ENCODE data around the gene UBE2E2. TPM values are rescaled to one million over a fixed set of nuclear protein-coding genes. Genes with fewer than 3 reads are reported as not detected.
"Not testable (repeated sequence)": the region's sequence is repeated elsewhere in the genome, so short reads cannot be mapped to it uniquely, and the experiment has no call there.

Gene UBE2E2
- total and polyA plus RNA-seq, 2 donors from 2014 or later, result 40.9 to 61.7 TPM

DNA sequence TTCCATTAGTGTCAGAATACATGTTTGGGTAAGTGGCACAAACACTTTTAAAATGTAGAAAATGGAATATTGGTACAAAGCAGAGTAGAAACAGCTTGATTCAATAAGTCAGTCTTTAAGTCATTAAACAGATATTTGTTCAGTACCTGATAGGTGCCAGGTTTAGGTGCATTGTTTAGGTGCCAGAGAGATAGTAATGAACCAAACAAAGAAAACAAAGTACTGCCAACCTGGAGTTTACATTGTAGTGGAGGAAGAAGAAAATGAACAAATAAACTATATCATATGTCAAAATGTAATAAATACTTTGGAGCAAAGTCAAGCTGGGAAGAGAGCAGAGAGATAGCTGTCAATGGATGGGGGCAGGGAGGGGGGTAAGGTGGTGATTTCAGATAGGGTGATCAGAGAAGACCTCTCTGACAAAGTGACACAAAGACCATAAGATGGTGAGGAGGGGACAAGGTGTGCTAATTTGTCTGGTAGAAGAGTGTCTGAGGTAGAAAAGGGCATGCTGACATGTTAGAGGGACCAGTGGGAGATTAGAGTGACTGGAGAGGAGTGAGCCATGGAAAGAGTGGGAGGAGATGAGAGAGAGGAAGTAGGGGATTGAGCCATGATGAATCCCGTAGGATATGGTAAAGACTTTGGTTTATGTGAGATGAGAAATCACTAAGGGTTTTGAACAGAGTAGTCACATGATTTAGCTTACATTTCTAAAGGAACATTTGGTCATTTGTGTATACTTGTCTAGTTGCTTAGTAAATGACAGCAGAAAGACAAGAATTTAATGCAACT lies 128.2 kb downstream of the UBE2E2 start:
- Histone ChIP-seq H3K27me3 (ENCODE audit: control insufficient read depth, insufficient read depth, low read length) (no peaks in the 10 kb centered on the region), H3K9me3 (ENCODE audit: control insufficient read depth in 2 of 3, insufficient read depth in 1 of 3, low read length in 3 of 3) (no peaks in the 10 kb centered on the region), H3K36me3 (ENCODE audit: control insufficient read depth in 2 of 3, insufficient read depth in 3 of 3, low read length in 3 of 3) (no peaks in the 10 kb centered on the region), H3K4me1 (ENCODE audit: control insufficient read depth in 2 of 3, insufficient read depth in 2 of 3, low read depth in 1 of 3, low read length in 3 of 3) (no peaks in the 10 kb centered on the region), H3K9ac (ENCODE audit: low read length in 3 of 3) (no peak overlapping the region), H3K27ac (ENCODE audit: low read depth in 2 of 2, low read length in 2 of 2) (no peak overlapping the region), H3K4me3 (ENCODE audit: low read length in 3 of 3) (no peak overlapping the region)
- intact Hi-C loops (cut with DNase I), result no loop called here
- FAIRE-seq, result no peak
- TF ChIP-seq, protein P1, sequence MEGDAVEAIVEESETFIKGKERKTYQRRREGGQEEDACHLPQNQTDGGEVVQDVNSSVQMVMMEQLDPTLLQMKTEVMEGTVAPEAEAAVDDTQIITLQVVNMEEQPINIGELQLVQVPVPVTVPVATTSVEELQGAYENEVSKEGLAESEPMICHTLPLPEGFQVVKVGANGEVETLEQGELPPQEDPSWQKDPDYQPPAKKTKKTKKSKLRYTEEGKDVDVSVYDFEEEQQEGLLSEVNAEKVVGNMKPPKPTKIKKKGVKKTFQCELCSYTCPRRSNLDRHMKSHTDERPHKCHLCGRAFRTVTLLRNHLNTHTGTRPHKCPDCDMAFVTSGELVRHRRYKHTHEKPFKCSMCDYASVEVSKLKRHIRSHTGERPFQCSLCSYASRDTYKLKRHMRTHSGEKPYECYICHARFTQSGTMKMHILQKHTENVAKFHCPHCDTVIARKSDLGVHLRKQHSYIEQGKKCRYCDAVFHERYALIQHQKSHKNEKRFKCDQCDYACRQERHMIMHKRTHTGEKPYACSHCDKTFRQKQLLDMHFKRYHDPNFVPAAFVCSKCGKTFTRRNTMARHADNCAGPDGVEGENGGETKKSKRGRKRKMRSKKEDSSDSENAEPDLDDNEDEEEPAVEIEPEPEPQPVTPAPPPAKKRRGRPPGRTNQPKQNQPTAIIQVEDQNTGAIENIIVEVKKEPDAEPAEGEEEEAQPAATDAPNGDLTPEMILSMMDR (IDR thresholded peaks at IDR 0.05; ENCODE audit: borderline replicate concordance, extremely low read depth, insufficient read depth), result no peak
- DNase-seq, result no peak

DNA sequence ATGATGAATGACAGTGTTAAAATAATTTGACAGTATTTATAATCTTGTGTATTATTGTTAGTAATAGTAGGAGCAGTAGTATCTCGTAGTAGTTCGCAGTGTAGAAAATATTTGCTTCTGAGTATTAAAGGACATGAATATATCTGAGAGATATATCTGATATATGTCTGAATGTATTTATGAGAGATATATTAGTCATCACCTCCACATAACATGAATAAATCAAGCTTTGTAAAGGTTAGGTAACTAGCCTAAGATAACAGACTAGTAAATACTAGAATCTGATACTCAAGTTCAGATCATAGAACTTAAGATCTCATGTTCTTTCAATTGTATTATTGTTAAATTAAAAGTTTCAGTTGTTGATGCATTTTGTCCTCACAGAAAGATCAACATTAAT lies 130.5 kb downstream of the UBE2E2 start:
- H3K27me3 ChIP-seq (ENCODE audit: control insufficient read depth, insufficient read depth, low read length), result no peaks in the 10 kb centered on the region
- FAIRE-seq, result peak; percentile 54
- no peaks in the 10 kb centered on the region for H3K36me3 ChIP-seq (ENCODE audit: control insufficient read depth in 2 of 3, insufficient read depth in 3 of 3, low read length in 3 of 3)

DNA sequence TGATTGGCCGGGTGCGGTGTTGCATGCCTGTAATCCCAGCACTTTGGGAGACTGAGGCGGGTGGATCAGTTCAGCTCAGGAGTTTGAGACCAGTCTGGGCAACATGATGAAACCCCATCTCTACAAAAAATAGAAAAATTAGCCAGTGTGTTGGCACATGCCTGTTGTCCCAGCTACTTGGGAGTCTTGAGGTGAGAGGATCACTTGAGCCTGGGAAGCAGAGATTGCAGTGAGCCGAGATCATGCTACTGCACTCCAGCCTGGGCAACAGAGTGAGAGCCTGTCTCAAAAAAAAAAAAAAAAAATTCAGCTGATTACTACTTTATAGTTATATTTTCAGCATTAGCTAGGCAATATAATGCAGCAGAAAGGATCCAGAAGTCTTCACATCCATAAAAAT lies 133.7 kb downstream of the UBE2E2 start:
- H3K4me3 ChIP-seq (ENCODE audit: low read length in 3 of 3); H3K27me3 ChIP-seq (ENCODE audit: control insufficient read depth, insufficient read depth, low read length); H3K9me3 ChIP-seq (ENCODE audit: control insufficient read depth in 2 of 3, insufficient read depth in 1 of 3, low read length in 3 of 3); intact Hi-C loops (cut with DNase I); H3K36me3 ChIP-seq (ENCODE audit: control insufficient read depth in 2 of 3, insufficient read depth in 3 of 3, low read length in 3 of 3); FAIRE-seq; H3K27ac ChIP-seq (ENCODE audit: low read depth in 2 of 2, low read length in 2 of 2); H3K4me1 ChIP-seq (ENCODE audit: control insufficient read depth in 2 of 3, insufficient read depth in 2 of 3, low read depth in 1 of 3, low read length in 3 of 3); H3K9ac ChIP-seq (ENCODE audit: low read length in 3 of 3); DNase-seq: not testable (repeated sequence)

More for the DNA sequence above, 130.5 kb downstream of the UBE2E2 start:
- Histone ChIP-seq H3K4me1 (ENCODE audit: control insufficient read depth in 2 of 3, insufficient read depth in 2 of 3, low read depth in 1 of 3, low read length in 3 of 3) (no peaks in the 10 kb centered on the region), H3K4me3 (ENCODE audit: low read length in 3 of 3) (no peak overlapping the region), H3K9ac (ENCODE audit: low read length in 3 of 3) (no peak overlapping the region), H3K27ac (ENCODE audit: low read depth in 2 of 2, low read length in 2 of 2) (no peak overlapping the region), H3K9me3 (ENCODE audit: control insufficient read depth in 2 of 3, insufficient read depth in 1 of 3, low read length in 3 of 3) (no peaks in the 10 kb centered on the region)
- no peak for DNase-seq
- TF ChIP-seq, protein P1 (IDR thresholded peaks at IDR 0.05; ENCODE audit: borderline replicate concordance, extremely low read depth, insufficient read depth), result no peak
- intact Hi-C loops (cut with DNase I), result no loop called here

DNA sequence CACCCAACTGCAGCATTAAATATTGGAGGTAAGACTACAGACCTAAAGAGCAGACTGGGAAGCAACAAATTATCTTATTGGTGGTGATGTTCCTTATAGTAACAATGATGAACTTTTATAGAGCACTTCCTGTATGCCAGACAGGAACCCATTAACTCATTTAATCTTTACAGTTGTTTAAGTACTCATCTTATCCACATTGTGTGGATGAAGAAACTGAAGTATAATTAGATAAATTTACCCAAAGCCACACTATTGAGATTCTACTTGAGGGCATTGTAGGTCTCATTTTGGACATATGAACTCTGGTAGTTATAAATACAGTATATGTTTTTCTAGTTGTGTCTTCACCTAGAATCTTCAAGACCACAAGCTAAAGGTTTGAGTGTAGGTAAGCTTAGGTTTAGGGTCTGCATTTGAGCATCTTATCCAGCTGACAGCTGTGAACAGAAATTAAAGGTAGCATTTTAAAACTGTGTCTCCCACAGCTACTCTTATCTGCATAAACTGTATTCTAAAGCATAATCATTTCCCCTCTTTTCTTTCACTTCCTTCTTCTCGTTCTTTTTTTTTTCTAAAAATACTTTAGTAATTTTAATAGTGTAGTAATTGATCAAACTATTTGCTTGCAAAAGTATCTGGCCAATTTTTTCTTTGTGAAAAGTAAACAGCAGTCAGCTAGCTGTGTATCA lies 138.2 kb downstream of the UBE2E2 start:
- DNase-seq (no peak), FAIRE-seq (no peak)
- H3K4me3 ChIP-seq (ENCODE audit: low read length in 3 of 3), result no peak overlapping the region
- intact Hi-C loops (cut with DNase I), result no loop called here
- H3K36me3 ChIP-seq (ENCODE audit: control insufficient read depth in 2 of 3, insufficient read depth in 3 of 3, low read length in 3 of 3), result no peaks in the 10 kb centered on the region
- H3K27ac ChIP-seq (ENCODE audit: low read depth in 2 of 2, low read length in 2 of 2), result no peak overlapping the region
- TF ChIP-seq, protein P1 (IDR thresholded peaks at IDR 0.05; ENCODE audit: borderline replicate concordance, extremely low read depth, insufficient read depth), result no peak
- no peaks in the 10 kb centered on the region for H3K4me1 ChIP-seq (ENCODE audit: control insufficient read depth in 2 of 3, insufficient read depth in 2 of 3, low read depth in 1 of 3, low read length in 3 of 3)
- H3K9ac ChIP-seq (ENCODE audit: low read length in 3 of 3), result no peak overlapping the region
- no peaks in the 10 kb centered on the region for H3K9me3 ChIP-seq (ENCODE audit: control insufficient read depth in 2 of 3, insufficient read depth in 1 of 3, low read length in 3 of 3)
- H3K27me3 ChIP-seq (ENCODE audit: control insufficient read depth, insufficient read depth, low read length), result no peaks in the 10 kb centered on the region
